Ovary (tissue), 3 donors: ENCODE measurements around the gene SALL4.

Source experiments
- EP300 ChIP-seq: sonication (generic); formaldehyde crosslinking; IDR thresholded peaks from one replicate; pipeline ENCODE4 v1.6.1; 2017; ENCODE audit warnings: antibody characterized with exemption
- TF ChIP-seq, protein P1 (sequence below), 3 donors: fragments of 450-650 bp in 2 of 3; fragments of 200-600 bp in 1 of 3; IDR thresholded peaks; one replicate each; pipeline versions ENCODE4 v1.5.1 to v1.8.0; 2016 to 2022; ENCODE audit warnings: antibody characterized with exemption in 3 of 3, mild to moderate bottlenecking in 1 of 3
- donor health status: DM: no; HTN: no; CAD: no.

DNA sequence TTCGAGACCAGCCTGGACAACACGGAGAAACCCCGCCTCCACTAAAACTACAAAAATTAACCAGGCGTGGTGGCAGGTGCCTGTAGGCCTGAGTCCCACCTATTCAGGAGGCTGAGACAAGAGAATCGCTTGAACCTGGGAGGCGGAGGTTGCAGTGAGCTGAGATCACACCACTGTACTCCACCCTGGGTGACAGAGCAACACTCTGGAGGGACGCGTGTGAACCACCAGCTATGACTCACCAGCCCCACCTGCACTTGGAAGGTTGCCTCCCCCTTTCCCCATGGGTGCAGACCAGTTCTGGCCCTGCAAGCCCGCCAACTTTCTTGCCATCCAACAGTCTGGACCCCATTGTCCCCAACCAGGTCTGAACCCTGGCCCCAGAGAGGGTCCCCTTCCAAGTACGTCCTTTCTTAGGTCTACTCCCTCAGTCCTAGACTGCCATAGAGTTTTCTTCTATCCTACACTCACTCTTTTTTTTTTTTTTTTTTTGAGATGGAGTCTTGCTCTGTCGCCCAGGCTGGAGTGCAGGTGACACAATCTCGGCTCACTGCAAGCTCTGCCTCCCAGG, 63.4 kb downstream of the SALL4 start:
- TF ChIP-seq, protein P1, sequence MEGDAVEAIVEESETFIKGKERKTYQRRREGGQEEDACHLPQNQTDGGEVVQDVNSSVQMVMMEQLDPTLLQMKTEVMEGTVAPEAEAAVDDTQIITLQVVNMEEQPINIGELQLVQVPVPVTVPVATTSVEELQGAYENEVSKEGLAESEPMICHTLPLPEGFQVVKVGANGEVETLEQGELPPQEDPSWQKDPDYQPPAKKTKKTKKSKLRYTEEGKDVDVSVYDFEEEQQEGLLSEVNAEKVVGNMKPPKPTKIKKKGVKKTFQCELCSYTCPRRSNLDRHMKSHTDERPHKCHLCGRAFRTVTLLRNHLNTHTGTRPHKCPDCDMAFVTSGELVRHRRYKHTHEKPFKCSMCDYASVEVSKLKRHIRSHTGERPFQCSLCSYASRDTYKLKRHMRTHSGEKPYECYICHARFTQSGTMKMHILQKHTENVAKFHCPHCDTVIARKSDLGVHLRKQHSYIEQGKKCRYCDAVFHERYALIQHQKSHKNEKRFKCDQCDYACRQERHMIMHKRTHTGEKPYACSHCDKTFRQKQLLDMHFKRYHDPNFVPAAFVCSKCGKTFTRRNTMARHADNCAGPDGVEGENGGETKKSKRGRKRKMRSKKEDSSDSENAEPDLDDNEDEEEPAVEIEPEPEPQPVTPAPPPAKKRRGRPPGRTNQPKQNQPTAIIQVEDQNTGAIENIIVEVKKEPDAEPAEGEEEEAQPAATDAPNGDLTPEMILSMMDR (IDR thresholded peaks at IDR 0.05) = no peak
- no peak for TF ChIP-seq EP300
